ENCODE results near the gene L3MBTL4. TPM values are rescaled to one million over a fixed set of nuclear protein-coding genes. Genes with fewer than 3 reads are reported as not detected.

Gene L3MBTL4
- total RNA-seq, 1 experiment from 2014 or later, result not detected

GRCh38 chr18:5942591-5942990, 472.1 kb downstream of the L3MBTL4 start:
- ChIA-PET CTCF (no interaction called here), RAD21 (ENCODE audit: low non-redundant PET in 1 of 2, low total read pairs in 2 of 2, uncharacterized antibody in 2 of 2, unreplicated experiment in 2 of 2) (no interaction called here), POLR2A (no interaction called here)
- H3K9ac ChIP-seq (ENCODE audit: low read length), result no peak overlapping the region
- ATAC-seq (no peak), DNase-seq (ENCODE audit: low read depth, low spot score) (no peak)
- TF ChIP-seq YY1 (IDR thresholded peaks at IDR 0.05; ENCODE audit: extremely low read depth, insufficient replicate concordance, low read depth, low read length) (no peak), ATF3 (IDR thresholded peaks at IDR 0.05) (no peak), FOSL1 (IDR thresholded peaks at IDR 0.05; ENCODE audit: low read depth) (no peak), JUND (IDR thresholded peaks at IDR 0.05) (no peak)
- BruUV-seq (replicated peaks), result no TSS peak
- no peaks in the 10 kb centered on the region for H3K9me2 ChIP-seq (ENCODE audit: insufficient read depth)
- H3K4me2 ChIP-seq (ENCODE audit: low read length), result no peak overlapping the region
- no peak overlapping the region for H2AFZ ChIP-seq (ENCODE audit: low read depth, low read length, poor library complexity, severe bottlenecking)
- H3K27me3 ChIP-seq (ENCODE audit: insufficient read depth, low read length), result no peaks in the 10 kb centered on the region
- H3K4me1 ChIP-seq (ENCODE audit: control insufficient read depth in 1 of 2, insufficient read depth in 2 of 2, low read length in 2 of 2), result no peaks in the 10 kb centered on the region
- H3K36me3 ChIP-seq (ENCODE audit: control insufficient read depth in 1 of 2, insufficient read depth in 2 of 2, low read length in 2 of 2), result no peaks in the 10 kb centered on the region
- no peak overlapping the region for H3K4me3 ChIP-seq (replicated peaks in 1 of 2; ENCODE audit: low read depth in 1 of 2, low read length in 2 of 2)
- peaks cover 0 to 9% of the 10 kb centered on the region in 2 experiments; a peak in 2 of 4 replicates for H3K9me3 ChIP-seq (ENCODE audit: control insufficient read depth in 1 of 2, insufficient read depth in 1 of 2, low read depth in 1 of 2, low read length in 2 of 2)
- intact Hi-C loops (cut with micrococcal nuclease), result no loop called here
- H3K27ac ChIP-seq (ENCODE audit: low read depth, low read length), result no peak overlapping the region
- H3K79me2 ChIP-seq (ENCODE audit: insufficient read depth, low read length), result no peaks in the 10 kb centered on the region
- H4K20me1 ChIP-seq (ENCODE audit: insufficient read depth), result no peaks in the 10 kb centered on the region

DNA sequence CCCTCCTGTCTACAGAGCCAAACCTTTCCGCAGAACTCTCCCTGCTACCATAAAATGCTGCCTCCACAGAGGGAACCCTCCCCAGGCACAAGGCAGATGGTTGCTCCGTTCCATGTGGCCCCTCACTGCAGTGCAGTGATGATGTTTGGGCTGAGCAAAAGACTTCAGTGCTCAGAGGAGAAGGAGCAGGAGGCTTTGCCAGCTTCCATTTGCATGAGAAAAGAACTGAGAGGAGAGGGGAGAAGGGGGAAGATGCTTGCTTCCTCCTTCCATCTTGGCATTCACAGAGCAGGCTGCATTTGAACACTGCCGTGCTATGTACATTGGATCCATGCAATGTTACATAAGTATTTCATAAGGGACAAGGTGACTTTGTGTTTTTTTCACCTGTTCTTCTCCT, 472.8 kb downstream of the L3MBTL4 start:
- ChIA-PET RAD21 (ENCODE audit: low non-redundant PET in 1 of 2, low total read pairs in 2 of 2, uncharacterized antibody in 2 of 2, unreplicated experiment in 2 of 2) (no interaction called here), CTCF (no interaction called here), POLR2A (no interaction called here)
- no peaks in the 10 kb centered on the region for H3K36me3 ChIP-seq (ENCODE audit: control insufficient read depth in 1 of 2, insufficient read depth in 2 of 2, low read length in 2 of 2)
- H4K20me1 ChIP-seq (ENCODE audit: insufficient read depth), result no peaks in the 10 kb centered on the region
- H2AFZ ChIP-seq (ENCODE audit: low read depth, low read length, poor library complexity, severe bottlenecking), result no peak overlapping the region
- H3K9me3 ChIP-seq (ENCODE audit: control insufficient read depth in 1 of 2, insufficient read depth in 1 of 2, low read depth in 1 of 2, low read length in 2 of 2), result peaks cover 0 to 9% of the 10 kb centered on the region in 2 experiments; a peak in 2 of 4 replicates
- no peak overlapping the region for H3K9ac ChIP-seq (ENCODE audit: low read length)
- H3K9me2 ChIP-seq (ENCODE audit: insufficient read depth), result no peaks in the 10 kb centered on the region
- no peak for ATAC-seq
- no TSS peak for BruUV-seq (replicated peaks)
- H3K27ac ChIP-seq (ENCODE audit: low read depth, low read length), result no peak overlapping the region
- no peak overlapping the region for H3K4me2 ChIP-seq (ENCODE audit: low read length)
- no peak for DNase-seq (ENCODE audit: low read depth, low spot score)
- no peak overlapping the region for H3K4me3 ChIP-seq (replicated peaks in 1 of 2; ENCODE audit: low read depth in 1 of 2, low read length in 2 of 2)
- intact Hi-C loops (cut with micrococcal nuclease), result no loop called here
- H3K4me1 ChIP-seq (ENCODE audit: control insufficient read depth in 1 of 2, insufficient read depth in 2 of 2, low read length in 2 of 2), result no peaks in the 10 kb centered on the region
- no peaks in the 10 kb centered on the region for H3K27me3 ChIP-seq (ENCODE audit: insufficient read depth, low read length)
- no peaks in the 10 kb centered on the region for H3K79me2 ChIP-seq (ENCODE audit: insufficient read depth, low read length)
- TF ChIP-seq RAD21 (IDR thresholded peaks at IDR 0.05; ENCODE audit: low read depth), result no peak
- no peak for TF ChIP-seq FOSL1 (IDR thresholded peaks at IDR 0.05; ENCODE audit: low read depth)
- no peak for TF ChIP-seq EGR1 (IDR thresholded peaks at IDR 0.05; ENCODE audit: low read depth)
- no peak for TF ChIP-seq ATF3 (IDR thresholded peaks at IDR 0.05)
- TF ChIP-seq SRF (IDR thresholded peaks at IDR 0.05; ENCODE audit: low read depth), result no peak
- TF ChIP-seq CEBPB (IDR thresholded peaks at IDR 0.05; ENCODE audit: low read depth), result no peak
- no peak for TF ChIP-seq ZBTB33 (IDR thresholded peaks at IDR 0.05; ENCODE audit: extremely low read depth, insufficient replicate concordance, low read length)
- TF ChIP-seq EZH2phosphoT487 (IDR thresholded peaks at IDR 0.05; ENCODE audit: borderline replicate concordance), result no peak
- TF ChIP-seq CBX3 (IDR thresholded peaks at IDR 0.05; ENCODE audit: low read depth), result no peak
- TF ChIP-seq, protein P1, sequence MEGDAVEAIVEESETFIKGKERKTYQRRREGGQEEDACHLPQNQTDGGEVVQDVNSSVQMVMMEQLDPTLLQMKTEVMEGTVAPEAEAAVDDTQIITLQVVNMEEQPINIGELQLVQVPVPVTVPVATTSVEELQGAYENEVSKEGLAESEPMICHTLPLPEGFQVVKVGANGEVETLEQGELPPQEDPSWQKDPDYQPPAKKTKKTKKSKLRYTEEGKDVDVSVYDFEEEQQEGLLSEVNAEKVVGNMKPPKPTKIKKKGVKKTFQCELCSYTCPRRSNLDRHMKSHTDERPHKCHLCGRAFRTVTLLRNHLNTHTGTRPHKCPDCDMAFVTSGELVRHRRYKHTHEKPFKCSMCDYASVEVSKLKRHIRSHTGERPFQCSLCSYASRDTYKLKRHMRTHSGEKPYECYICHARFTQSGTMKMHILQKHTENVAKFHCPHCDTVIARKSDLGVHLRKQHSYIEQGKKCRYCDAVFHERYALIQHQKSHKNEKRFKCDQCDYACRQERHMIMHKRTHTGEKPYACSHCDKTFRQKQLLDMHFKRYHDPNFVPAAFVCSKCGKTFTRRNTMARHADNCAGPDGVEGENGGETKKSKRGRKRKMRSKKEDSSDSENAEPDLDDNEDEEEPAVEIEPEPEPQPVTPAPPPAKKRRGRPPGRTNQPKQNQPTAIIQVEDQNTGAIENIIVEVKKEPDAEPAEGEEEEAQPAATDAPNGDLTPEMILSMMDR (IDR thresholded peaks at IDR 0.05 in 2 of 3, conservative IDR thresholded peaks at IDR 0.05 in 1 of 3; ENCODE audit: borderline replicate concordance in 1 of 3, insufficient read depth in 1 of 3, low read depth in 2 of 3, low read length in 2 of 3), result no peak
- TF ChIP-seq JUND (IDR thresholded peaks at IDR 0.05), result no peak
- no peak for TF ChIP-seq ZFX (IDR thresholded peaks at IDR 0.05)
- TF ChIP-seq EZH2 (IDR thresholded peaks at IDR 0.05), result no peak
- TF ChIP-seq SIN3A (IDR thresholded peaks at IDR 0.05; ENCODE audit: low read depth), result no peak
- TF ChIP-seq POLR2AphosphoS5 (IDR thresholded peaks at IDR 0.05; ENCODE audit: low read depth, low read length), result no peak
